Tibial nerve (tissue), 4 donors: ENCODE measurements around the gene C18orf63.

Source experiments
- CTCF ChIP-seq, 5 experiments: fragments of 200-600 bp in 3 of 5; fragments of 450-650 bp in 2 of 5; sonication (generic) in 3 of 5; IDR thresholded peaks; one replicate each; pipeline ENCODE4 v1.5.1; 2016 to 2019; ENCODE audit warnings: antibody characterized with exemption in 5 of 5, mild to moderate bottlenecking in 3 of 5, moderate library complexity in 2 of 5
- EP300 ChIP-seq, 2 donors: sonication (generic); formaldehyde crosslinking; IDR thresholded peaks; one replicate each; pipeline ENCODE4 v1.6.1; 2017; ENCODE audit warnings: antibody characterized with exemption in 2 of 2, mild to moderate bottlenecking in 1 of 2
- POLR2A ChIP-seq, 2 donors: fragments of 450-650 bp; IDR thresholded peaks; one replicate each; pipeline ENCODE4 v1.6.1; 2017; ENCODE audit warnings: antibody characterized with exemption in 2 of 2, mild to moderate bottlenecking in 2 of 2, moderate library complexity in 2 of 2

GRCh38 chr18:74299162-74299561 lies 16.5 kb upstream of the C18orf63 start:
- TF ChIP-seq CTCF (IDR thresholded peaks at IDR 0.05): no peak
- no peak for TF ChIP-seq POLR2A (IDR thresholded peaks at IDR 0.05)
- TF ChIP-seq EP300 (IDR thresholded peaks at IDR 0.05): no peak
